Gastroesophageal sphincter (tissue), 3 donors: Measurements from ENCODE around the gene KCNQ1OT1.

Experiments used
- CTCF ChIP-seq, 4 experiments: fragments of 200-600 bp in 2 of 4; fragments of 450-650 bp in 2 of 4; sonication (generic) in 1 of 4; IDR thresholded peaks; one replicate each; pipeline ENCODE4 v1.5.1; 2017 to 2019; ENCODE audit warnings: antibody characterized with exemption in 4 of 4, mild to moderate bottlenecking in 2 of 4, moderate library complexity in 2 of 4
- EP300 ChIP-seq: sonication (generic); formaldehyde crosslinking; IDR thresholded peaks from one replicate; pipeline ENCODE4 v1.6.1; 2017; ENCODE audit warnings: antibody characterized with exemption, mild to moderate bottlenecking
- POLR2A ChIP-seq, 2 donors: fragments of 450-650 bp; IDR thresholded peaks; one replicate each; pipeline ENCODE4 v1.6.1; 2017; ENCODE audit warnings: antibody characterized with exemption in 2 of 2, mild to moderate bottlenecking in 2 of 2, moderate library complexity in 1 of 2
- POLR2AphosphoS5 ChIP-seq: sonication (generic); formaldehyde crosslinking; IDR thresholded peaks from one replicate; pipeline ENCODE4 v1.6.1; 2017; ENCODE audit warnings: antibody characterized with exemption

GRCh38 chr11:2670541-2671100 is 29.2 kb downstream of the KCNQ1OT1 start:
- no peak for TF ChIP-seq CTCF (IDR thresholded peaks at IDR 0.05)
- no peak for TF ChIP-seq POLR2A (IDR thresholded peaks at IDR 0.05)
- no peak for TF ChIP-seq POLR2AphosphoS5
- no peak for TF ChIP-seq EP300
